GM19240 (cell line): Measurements from ENCODE around the gene CCDC85A.

Experiments
- DNase-seq: peaks from one replicate; pipeline ENCODE4 v3.0.0; 2011; ENCODE audit warnings: low spot score; ENCODE audit not compliant: insufficient read length

Gene CCDC85A

GRCh38 chr2:56239030-56239429, 55.2 kb downstream of the CCDC85A start:
- no peak for DNase-seq

- no peak for DNase-seq
Measured at GRCh38 chr2:56239437-56239836, 55.6 kb downstream of the CCDC85A start.

GRCh38 chr2:56240210-56240609, 56.4 kb downstream of the CCDC85A start:
- no peak for DNase-seq

GRCh38 chr2:56244506-56244905, 60.7 kb downstream of the CCDC85A start:
- DNase-seq, result no peak

GRCh38 chr2:56244911-56245530, 61.2 kb downstream of the CCDC85A start:
- no peak for DNase-seq

- DNase-seq, result no peak
Measured at GRCh38 chr2:56248965-56249742, 65.4 kb downstream of the CCDC85A start.

- no peak for DNase-seq
Measured at GRCh38 chr2:56250153-56250729, 66.5 kb downstream of the CCDC85A start.

- no peak for DNase-seq
Measured at GRCh38 chr2:56260415-56260814, 76.6 kb downstream of the CCDC85A start.

- no peak for DNase-seq
Measured at GRCh38 chr2:56262241-56262640, 78.5 kb downstream of the CCDC85A start.

GRCh38 chr2:56263876-56264275, 80.1 kb downstream of the CCDC85A start:
- DNase-seq, result no peak

- no peak for DNase-seq
Measured at GRCh38 chr2:56266761-56267414, 83.1 kb downstream of the CCDC85A start.

GRCh38 chr2:56267415-56267788, 83.6 kb downstream of the CCDC85A start:
- no peak for DNase-seq

GRCh38 chr2:56268856-56269255, 85.1 kb downstream of the CCDC85A start:
- no peak for DNase-seq

GRCh38 chr2:56271275-56271674, 87.5 kb downstream of the CCDC85A start:
- DNase-seq, result no peak

GRCh38 chr2:56285224-56285623, 101.4 kb downstream of the CCDC85A start:
- DNase-seq, result no peak

- no peak for DNase-seq
Measured at GRCh38 chr2:56286936-56287335, 103.1 kb downstream of the CCDC85A start.

GRCh38 chr2:56287508-56287907, 103.7 kb downstream of the CCDC85A start:
- no peak for DNase-seq

GRCh38 chr2:56287974-56288373, 104.2 kb downstream of the CCDC85A start:
- DNase-seq, result no peak

- DNase-seq, result no peak
Measured at GRCh38 chr2:56288838-56289580, 105.2 kb downstream of the CCDC85A start.

- no peak for DNase-seq
Measured at GRCh38 chr2:56291711-56292110, 107.9 kb downstream of the CCDC85A start.

GRCh38 chr2:56292951-56293350, 109.2 kb downstream of the CCDC85A start:
- DNase-seq, result no peak

GRCh38 chr2:56295666-56296065, 111.9 kb downstream of the CCDC85A start:
- DNase-seq, result no peak
